HG02798 (cell line): ENCODE results near the gene TRIM15.
"Not testable (repeated sequence)": the region's sequence is repeated elsewhere in the genome, so short reads cannot be mapped to it uniquely, and the experiment has no call there.

Experiments used
- ATAC-seq: cut with Tn5 transposase; IDR thresholded peaks from one replicate; pipeline ENCODE4 v1.9.1; 2021; ENCODE audit warnings: mild to moderate bottlenecking; ENCODE audit not compliant: unreplicated experiment, poor library complexity

TRIM15 gene

GRCh38 chr6:30163090-30163917, at the start of gene TRIM15:
Gene TRIM15 (plus strand): TSS chr6:30163546. CDS start chr6:30163685, 139 bp downstream.
- ATAC-seq: no peak

- no peak for ATAC-seq
These were observed 49.5 kb upstream of the TRIM15 start for GRCh38 chr6:30113841-30114240.

- ATAC-seq: no peak
These were observed 46.6 kb upstream of the TRIM15 start for GRCh38 chr6:30116724-30117123.

- ATAC-seq: not testable (repeated sequence)
These were observed 44.7 kb upstream of the TRIM15 start for GRCh38 chr6:30118691-30119090.

GRCh38 chr6:30121446-30122366, 41.6 kb upstream of the TRIM15 start:
- no peak for ATAC-seq

GRCh38 chr6:30122515-30122914, 40.8 kb upstream of the TRIM15 start:
- no peak for ATAC-seq

- ATAC-seq: no peak
These were observed 35.9 kb upstream of the TRIM15 start for GRCh38 chr6:30127238-30128093.

GRCh38 chr6:30129265-30130178, 33.8 kb upstream of the TRIM15 start:
- ATAC-seq: no peak

- no peak for ATAC-seq
These were observed 33.1 kb upstream of the TRIM15 start for GRCh38 chr6:30130179-30130679.

- peak; percentile 73 for ATAC-seq
These were observed 32.2 kb upstream of the TRIM15 start for GRCh38 chr6:30130887-30131862.

- no peak for ATAC-seq
These were observed 31.3 kb upstream of the TRIM15 start for GRCh38 chr6:30131947-30132497.

- ATAC-seq: no peak
These were observed 28.2 kb upstream of the TRIM15 start for GRCh38 chr6:30135147-30135546.

GRCh38 chr6:30135757-30136156, 27.6 kb upstream of the TRIM15 start, which contains the start of gene TRIM40:
Gene TRIM40 (plus strand): TSS chr6:30136140. CDS start chr6:30137037, 897 bp downstream.
- ATAC-seq: no peak

GRCh38 chr6:30136570-30137286, 26.6 kb upstream of the TRIM15 start:
- no peak for ATAC-seq

GRCh38 chr6:30140240-30140639, 23.1 kb upstream of the TRIM15 start:
- ATAC-seq: not testable (repeated sequence)

GRCh38 chr6:30142665-30143064, 20.7 kb upstream of the TRIM15 start:
- no peak for ATAC-seq

GRCh38 chr6:30143780-30144179, 19.6 kb upstream of the TRIM15 start:
- ATAC-seq: no peak
